ENCODE data around the gene LCN12.

Gene LCN12

DNA sequence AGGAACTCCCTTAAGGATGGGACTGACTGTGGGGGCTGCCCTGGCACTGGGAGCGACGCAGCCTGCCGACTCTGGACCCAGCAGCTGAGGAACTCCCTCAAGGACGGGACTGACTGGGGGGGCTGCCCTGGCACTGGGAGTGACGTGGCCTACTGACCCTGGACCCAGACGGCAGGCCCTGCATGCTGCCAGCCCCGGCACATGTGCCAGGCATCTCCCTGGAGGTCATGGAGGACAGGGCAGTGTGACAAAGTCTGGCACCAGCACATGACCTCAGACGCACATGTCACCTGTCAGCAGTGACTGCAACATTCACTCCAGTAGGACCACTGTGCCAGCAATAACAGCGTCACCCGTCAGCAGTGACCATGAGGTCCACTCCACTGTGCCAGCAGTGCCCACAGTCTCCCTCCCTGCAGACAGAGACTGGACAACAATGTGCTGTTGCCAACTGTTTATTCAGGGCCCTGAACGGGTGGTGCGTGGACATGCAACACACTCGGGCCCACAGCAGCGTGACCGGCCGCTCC, 12.0 kb upstream of the LCN12 start:
- ChIA-PET POLR2A (no interaction called here), CTCF (interaction anchor here (2.5 kb wide), 1 partner anchor 89 kb away, joined by 6 read pairs; no protein-coding TSS in a partner anchor)
- TF ChIP-seq, protein P1, sequence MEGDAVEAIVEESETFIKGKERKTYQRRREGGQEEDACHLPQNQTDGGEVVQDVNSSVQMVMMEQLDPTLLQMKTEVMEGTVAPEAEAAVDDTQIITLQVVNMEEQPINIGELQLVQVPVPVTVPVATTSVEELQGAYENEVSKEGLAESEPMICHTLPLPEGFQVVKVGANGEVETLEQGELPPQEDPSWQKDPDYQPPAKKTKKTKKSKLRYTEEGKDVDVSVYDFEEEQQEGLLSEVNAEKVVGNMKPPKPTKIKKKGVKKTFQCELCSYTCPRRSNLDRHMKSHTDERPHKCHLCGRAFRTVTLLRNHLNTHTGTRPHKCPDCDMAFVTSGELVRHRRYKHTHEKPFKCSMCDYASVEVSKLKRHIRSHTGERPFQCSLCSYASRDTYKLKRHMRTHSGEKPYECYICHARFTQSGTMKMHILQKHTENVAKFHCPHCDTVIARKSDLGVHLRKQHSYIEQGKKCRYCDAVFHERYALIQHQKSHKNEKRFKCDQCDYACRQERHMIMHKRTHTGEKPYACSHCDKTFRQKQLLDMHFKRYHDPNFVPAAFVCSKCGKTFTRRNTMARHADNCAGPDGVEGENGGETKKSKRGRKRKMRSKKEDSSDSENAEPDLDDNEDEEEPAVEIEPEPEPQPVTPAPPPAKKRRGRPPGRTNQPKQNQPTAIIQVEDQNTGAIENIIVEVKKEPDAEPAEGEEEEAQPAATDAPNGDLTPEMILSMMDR (IDR thresholded peaks at IDR 0.05; ENCODE audit: insufficient read depth, low read length, missing control alignments): no peak
- H3K4me3 ChIP-seq (ENCODE audit: low read depth, low read length): no peak overlapping the region
- DNase-seq (ENCODE audit: low read depth, low spot score): no peak

DNA sequence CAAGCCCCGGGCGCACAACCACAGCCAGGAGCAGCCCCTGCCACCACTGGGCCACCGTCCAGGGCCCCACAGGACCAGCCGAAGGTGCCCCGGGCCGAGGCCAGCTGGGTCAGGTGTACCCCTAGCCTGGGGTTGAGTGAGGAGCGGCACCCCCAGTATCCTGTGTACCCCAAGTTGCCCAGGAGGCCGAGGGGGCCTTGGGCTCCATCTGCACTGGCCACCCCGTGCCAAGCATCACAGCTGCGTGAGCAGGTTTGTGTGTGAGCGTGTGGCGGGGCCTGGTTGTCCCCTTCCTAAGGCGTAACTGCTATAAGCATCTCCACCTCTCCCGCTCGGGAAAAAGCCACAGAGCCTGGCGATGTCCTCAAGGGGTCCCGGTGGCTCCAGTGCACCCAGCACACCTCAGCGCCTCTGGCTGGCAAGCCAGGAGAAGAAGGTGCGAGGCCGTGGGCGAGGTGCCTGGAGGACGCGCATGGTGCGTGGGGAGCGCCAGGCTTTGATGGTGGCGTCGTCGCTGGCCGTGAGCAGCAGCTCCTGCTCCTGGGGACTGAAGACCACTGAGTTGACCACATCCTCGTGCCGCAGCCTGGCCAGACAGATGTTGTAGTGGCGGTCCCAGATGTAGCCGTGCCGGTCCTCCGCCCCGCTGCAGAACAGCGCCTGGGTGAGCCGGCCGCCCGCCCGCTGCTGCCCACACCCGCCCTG, 11.4 kb upstream of the LCN12 start:
- H3K4me3 ChIP-seq (ENCODE audit: low read depth, low read length): no peak overlapping the region
- ChIA-PET POLR2A (no interaction called here), CTCF (no interaction called here)
- TF ChIP-seq, protein P1 (IDR thresholded peaks at IDR 0.05; ENCODE audit: insufficient read depth, low read length, missing control alignments): no peak
- DNase-seq (ENCODE audit: low read depth, low spot score): no peak

DNA sequence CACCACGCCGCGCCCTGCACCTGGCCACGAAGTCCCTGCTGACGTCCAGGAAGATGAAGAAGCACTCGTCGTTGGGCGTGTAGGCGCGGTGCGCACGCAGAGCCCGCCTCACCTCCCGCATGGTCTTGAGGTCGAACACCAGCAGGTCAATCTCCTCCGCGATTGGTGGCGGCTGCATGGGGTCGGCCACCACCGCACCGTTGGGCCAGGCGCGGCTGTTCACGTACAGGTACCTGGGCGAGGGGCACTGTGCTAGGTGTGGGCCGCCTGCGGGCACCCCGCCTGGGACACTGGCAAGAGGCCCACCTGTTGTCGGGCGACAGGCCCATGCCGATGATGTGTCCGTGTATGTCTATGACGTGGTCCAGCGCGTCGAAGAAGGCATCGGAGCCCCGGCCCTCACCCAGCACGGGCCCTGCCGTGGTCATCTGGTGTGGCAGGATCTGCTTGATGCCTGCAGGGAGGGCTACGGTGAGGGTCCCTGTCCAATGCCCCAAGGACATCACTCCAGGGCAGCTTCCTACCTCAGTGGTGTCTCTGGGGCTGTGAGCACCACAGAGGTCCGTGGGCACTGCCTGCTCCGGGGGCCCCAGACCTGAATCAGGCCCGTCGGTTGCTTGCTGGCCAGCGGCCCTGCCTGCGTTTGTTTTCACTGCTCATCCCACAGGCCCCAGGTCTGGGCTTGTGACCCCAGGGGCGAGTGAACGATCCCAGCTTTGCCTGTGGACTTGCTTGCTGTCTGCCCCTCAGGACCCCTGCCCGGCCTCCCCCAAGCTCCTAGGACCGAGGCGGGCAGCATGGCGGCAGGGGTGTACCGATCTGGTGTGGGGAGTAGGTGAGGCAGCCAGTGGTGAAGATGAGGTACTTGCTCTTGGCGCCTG, 10.6 kb upstream of the LCN12 start:
- H3K4me3 ChIP-seq (ENCODE audit: low read depth, low read length): no peak overlapping the region
- TF ChIP-seq, protein P1 (IDR thresholded peaks at IDR 0.05; ENCODE audit: insufficient read depth, low read length, missing control alignments): no peak
- POLR2A ChIA-PET: no interaction called here
- DNase-seq (ENCODE audit: low read depth, low spot score): no peak
- CTCF ChIA-PET: interaction anchor here (1.1 kb wide), 1 partner anchor 296 kb away, joined by 3 read pairs; no protein-coding TSS in a partner anchor

DNA sequence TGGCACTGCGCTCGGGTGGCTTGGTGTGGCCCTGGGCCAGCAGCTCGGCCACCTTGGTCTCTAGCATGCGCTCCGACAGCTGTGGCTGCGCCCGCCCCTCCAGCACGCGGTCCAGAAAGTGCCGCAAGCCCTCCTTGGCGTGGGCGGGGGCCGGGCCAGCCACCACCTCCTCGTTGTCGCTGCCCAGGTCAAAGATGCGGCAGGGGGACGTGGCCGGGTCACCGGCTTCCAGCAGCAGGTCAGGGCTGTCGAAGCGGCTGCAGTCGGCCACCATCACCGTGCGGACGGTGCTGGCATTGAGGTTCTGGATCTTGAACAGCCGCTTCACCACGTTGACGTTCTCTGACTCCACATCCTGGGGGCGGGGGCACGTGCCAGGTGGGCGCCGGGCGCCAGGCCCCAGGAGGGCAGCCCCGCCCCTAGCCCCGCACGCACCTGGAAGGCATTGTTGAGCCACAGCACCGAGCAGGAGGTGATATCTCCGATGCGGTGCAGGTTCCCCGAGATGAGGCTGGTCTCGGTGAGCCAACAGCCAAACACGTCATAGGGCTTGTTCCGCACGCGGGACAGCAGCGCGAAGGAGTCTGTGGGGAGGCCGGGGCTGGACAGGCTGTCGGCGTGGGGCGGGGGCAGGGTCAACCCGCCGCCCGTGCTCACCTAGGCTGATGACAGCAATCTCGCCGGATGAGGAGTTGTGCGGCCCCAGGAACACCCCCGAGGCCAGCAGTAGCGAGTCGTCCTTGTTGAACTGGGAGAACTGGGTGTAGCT, 9.8 kb upstream of the LCN12 start:
- no peak for DNase-seq (ENCODE audit: low read depth, low spot score)
- ChIA-PET POLR2A (no interaction called here), CTCF (interaction anchor here (1.1 to 1.3 kb wide), 2 partner anchors 93 to 295 kb away, joined by 3 to 6 read pairs; no protein-coding TSS in a partner anchor)
- H3K4me3 ChIP-seq (ENCODE audit: low read depth, low read length): peak overlapping the region; percentile 8; the same call in 1 of the 2 replicates
- TF ChIP-seq, protein P1 (IDR thresholded peaks at IDR 0.05; ENCODE audit: insufficient read depth, low read length, missing control alignments): no peak

DNA sequence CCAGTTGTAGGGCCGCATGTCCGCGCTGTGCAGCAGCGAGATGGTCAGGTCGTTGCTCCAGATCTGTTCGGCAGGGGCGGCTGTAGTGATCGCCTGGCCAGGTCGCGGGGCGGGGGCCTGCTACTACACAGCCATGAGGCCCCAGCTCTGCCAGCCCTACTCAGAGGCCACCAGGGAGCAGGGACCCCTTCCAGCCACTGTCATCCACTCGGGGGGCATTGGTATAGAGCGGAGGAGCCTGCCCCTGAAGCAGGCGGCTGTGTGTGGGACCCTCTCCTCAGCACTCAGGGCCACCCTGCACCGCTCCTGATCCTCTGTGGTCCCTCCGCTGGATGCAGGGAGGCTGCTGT, 9.2 kb upstream of the LCN12 start:
- TF ChIP-seq, protein P1 (IDR thresholded peaks at IDR 0.05; ENCODE audit: insufficient read depth, low read length, missing control alignments): no peak
- ChIA-PET CTCF (interaction anchor here (1.1 to 1.7 kb wide), 3 partner anchors 12 to 92 kb away, joined by 3 to 6 read pairs (median 6); partner anchors contain the start of gene FUT7), POLR2A (no interaction called here)
- H3K4me3 ChIP-seq (ENCODE audit: low read depth, low read length): peak overlapping the region; percentile 81
- no peak for DNase-seq (ENCODE audit: low read depth, low spot score)

Data from AG04449 (cell line).